T-cell (primary cell): ENCODE data around the gene DENND5A. TPM values are rescaled to one million over a fixed set of nuclear protein-coding genes. Genes with fewer than 3 reads are reported as not detected.

Experiments
- ATAC-seq, 4 experiments: fragments of 200-7000 bp in 3 of 4; fragments of 150-1000 bp in 1 of 4; cut with Tn5 transposase; replicated peaks in 1 of 4; 1 replicate in 3 of 4; 2 replicates in 1 of 4; pipeline ENCODE4 v1.10.0; 2021; ENCODE audit warnings: moderate library complexity in 3 of 4, mild to moderate bottlenecking in 2 of 4, moderate number of reproducible peaks in 1 of 4
- CTCF ChIA-PET, 2 donors: fragments of 300-600 bp; sonication (Branson Sonifier 250); formaldehyde crosslinking; loops; one replicate each; lab custom pipeline; 2022; ENCODE audit warnings: antibody characterized with exemption in 2 of 2; lab: Charles Lee
- POLR2A ChIA-PET, 2 donors: fragments of 300-600 bp; sonication (Branson Sonifier 250); formaldehyde crosslinking; loops; one replicate each; lab custom pipeline; 2022; ENCODE audit warnings: antibody characterized with exemption in 2 of 2; lab: Charles Lee
- DNase-seq, 35 experiments: peaks; one replicate each; pipeline versions ENCODE4 v3.0.0 to v3.0.0-alpha.2; 2013 to 2023
- H3K27ac ChIP-seq: one replicate; pipeline ENCODE4 v1.5.1; 2013; ENCODE audit warnings: low read length
- H3K27me3 ChIP-seq, 2 experiments: replicated peaks in 1 of 2; 1 replicate in 1 of 2; 2 replicates in 1 of 2; pipeline versions ENCODE4 v1.6.1 to v1.7.0; 2013; ENCODE audit warnings: low read length in 1 of 2, mixed read lengths in 1 of 2; ENCODE audit not compliant: control insufficient read depth in 2 of 2, insufficient read depth in 2 of 2; ENCODE audit errors: extremely low read depth in 1 of 2
- H3K36me3 ChIP-seq, 2 donors: 1 replicate in 1 of 2; 2 replicates in 1 of 2; pipeline versions ENCODE4 v1.6.1 to v1.7.0; 2013; ENCODE audit warnings: low read length in 1 of 2; ENCODE audit not compliant: control insufficient read depth in 2 of 2, insufficient read depth in 1 of 2; ENCODE audit errors: extremely low read depth in 1 of 2
- H3K4me1 ChIP-seq, 2 experiments: 1 replicate in 1 of 2; 2 replicates in 1 of 2; pipeline versions ENCODE4 v1.6.1 to v1.7.0; 2013; ENCODE audit warnings: low read length in 2 of 2, mixed read lengths in 1 of 2; ENCODE audit not compliant: insufficient read depth in 2 of 2, control insufficient read depth in 1 of 2; ENCODE audit errors: extremely low read depth in 1 of 2
- H3K4me3 ChIP-seq, 2 donors: 1 replicate in 1 of 2; 2 replicates in 1 of 2; pipeline versions ENCODE4 v1.5.1 to v1.7.0; 2013; ENCODE audit warnings: mild to moderate bottlenecking in 2 of 2, low read length in 1 of 2, moderate library complexity in 1 of 2; ENCODE audit not compliant: control insufficient read depth in 1 of 2; ENCODE audit errors: extremely low read depth in 1 of 2
- H3K9me3 ChIP-seq: 2 replicates; pipeline ENCODE4 v1.7.0; 2013
- H3K27ac Mint-ChIP-seq, 2 donors: one replicate each; pipeline ENCODE4 v1.8.0; 2020 to 2021; ENCODE audit warnings: mild to moderate bottlenecking in 2 of 2, mixed read lengths in 2 of 2
- H3K27me3 Mint-ChIP-seq, 2 donors: one replicate each; pipeline ENCODE4 v1.8.0; 2021 to 2022; ENCODE audit warnings: mixed read lengths in 2 of 2
- H3K36me3 Mint-ChIP-seq: one replicate; pipeline ENCODE4 v1.8.0; 2021; ENCODE audit warnings: mixed read lengths
- H3K4me1 Mint-ChIP-seq, 3 donors: one replicate each; pipeline ENCODE4 v1.8.0; 2020 to 2022; ENCODE audit warnings: mixed read lengths in 3 of 3, mild to moderate bottlenecking in 1 of 3
- H3K4me3 Mint-ChIP-seq, 3 donors: one replicate each; pipeline ENCODE4 v1.8.0; 2020 to 2022; ENCODE audit warnings: mild to moderate bottlenecking in 3 of 3, mixed read lengths in 3 of 3, moderate library complexity in 3 of 3
- H3K9me3 Mint-ChIP-seq, 3 donors: one replicate each; pipeline ENCODE4 v1.8.0; 2020 to 2022; ENCODE audit warnings: mixed read lengths in 3 of 3
- WGBS: methylation state at CpG from one replicate; pipeline ENCODE4 v1.1.5; 2013; ENCODE audit warnings: missing lambda C conversion rate; ENCODE audit not compliant: insufficient coverage; 5-methylcytosine and 5-hydroxymethylcytosine counted together
- total RNA-seq, 35 experiments: library from RNA in 6 of 35; stranded (reverse) in 6 of 35; fragments of 120-200 nt in 1 of 35; gene quantifications; one replicate each; pipeline versions ENCODE4 v1.2.1 to v1.2.4 and lab custom pipeline; 2013 to 2026

The DENND5A gene
- total RNA-seq, 5 donors from 2014 or later (not counting 1 experiment from before 2014, with no cell fraction given): 57.8 to 151 (median 84.2) TPM

DNA sequence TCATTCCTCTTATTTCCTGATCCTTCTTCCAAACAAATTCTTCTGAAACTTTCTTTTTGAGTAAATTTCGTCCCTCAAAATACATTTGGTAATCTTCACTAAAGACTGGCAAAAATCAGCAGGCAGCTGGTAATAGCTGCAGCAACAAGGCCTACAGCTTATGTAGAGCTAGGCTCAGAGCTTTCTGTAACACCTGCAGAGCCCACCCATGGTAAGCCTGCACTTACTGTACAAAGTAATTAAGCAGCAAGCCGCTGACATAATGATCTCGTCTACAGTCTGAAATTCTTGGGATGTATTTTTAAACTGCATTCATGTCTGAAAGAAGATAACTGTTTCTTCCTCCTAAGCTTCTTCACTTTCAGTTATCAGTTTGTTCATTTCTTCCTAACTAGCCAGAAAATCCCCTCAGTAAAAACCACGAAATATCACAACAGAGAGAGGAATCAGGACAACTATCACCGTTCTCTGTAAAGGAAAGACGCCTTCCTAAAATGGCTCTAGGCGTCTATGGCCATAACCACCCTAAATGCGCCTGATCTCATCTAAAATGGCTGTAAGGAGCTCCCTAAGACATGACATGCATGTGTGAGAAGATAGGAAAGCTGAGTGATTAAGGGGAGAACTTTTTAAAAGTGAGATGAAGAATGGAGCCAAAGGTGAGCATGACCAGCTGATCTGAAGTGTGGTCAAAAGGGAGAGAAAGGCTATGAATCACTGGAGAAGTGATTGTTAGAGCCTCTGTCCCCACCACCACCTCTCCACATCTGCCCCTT is 56.2 kb downstream of the DENND5A start:
- peak in 1 of 4 experiments; percentile 7 for ATAC-seq
- no peaks in the 10 kb centered on the region for H3K27me3 ChIP-seq
- no peak for DNase-seq
- ChIA-PET CTCF (interaction anchor here (0.6 to 1.0 kb wide), 4 partner anchors 9 to 326 kb away, joined by 3 to 5 read pairs (median 4); no protein-coding TSS in a partner anchor), POLR2A (interaction anchor here (0.6 kb wide), 2 partner anchors 32 to 177 kb away, joined by 3 to 5 read pairs; no protein-coding TSS in a partner anchor)
- WGBS: 37% methylated on average over 2 of the region's 8 CpGs
- Mint-ChIP-seq H3K27ac (peak overlapping the region; percentile 1 to 29), H3K4me1 (peaks cover 49 to 61% (median 56%) of the 10 kb centered on the region in 3 donors), H3K9me3 (no peaks in the 10 kb centered on the region), H3K36me3 (peaks cover 4% of the 10 kb centered on the region), H3K27me3 (no peaks in the 10 kb centered on the region), H3K4me3 (no peak overlapping the region)
- no peak overlapping the region for H3K27ac ChIP-seq
- H3K36me3 ChIP-seq: peaks cover 0 to 2% of the 10 kb centered on the region in 2 donors
- no peak overlapping the region for H3K4me3 ChIP-seq
- H3K9me3 ChIP-seq: no peaks in the 10 kb centered on the region
- no peaks in the 10 kb centered on the region for H3K4me1 ChIP-seq

- CTCF ChIA-PET: no interaction called here
- Histone ChIP-seq H3K27ac (no peak overlapping the region), H3K27me3 (no peaks in the 10 kb centered on the region), H3K9me3 (no peaks in the 10 kb centered on the region), H3K4me1 (no peaks in the 10 kb centered on the region), H3K4me3 (no peak overlapping the region), H3K36me3 (peaks cover 0 to 13% of the 10 kb centered on the region in 2 donors)
- no peaks in the 10 kb centered on the region for H3K9me3 Mint-ChIP-seq
- POLR2A ChIA-PET: no interaction called here
- no CpG with 5 or more reads among the region's 2 CpGs for WGBS
- H3K4me3 Mint-ChIP-seq: no peak overlapping the region
- H3K4me1 Mint-ChIP-seq: peaks cover 46 to 58% (median 51%) of the 10 kb centered on the region in 3 donors
- ATAC-seq: no peak
- no peaks in the 10 kb centered on the region for H3K27me3 Mint-ChIP-seq
- H3K27ac Mint-ChIP-seq: no peak overlapping the region
- H3K36me3 Mint-ChIP-seq: peaks cover 17% of the 10 kb centered on the region
- DNase-seq: no peak
Observed at GRCh38 chr11:9207229-9207628, 57.9 kb downstream of the DENND5A start.

DNA sequence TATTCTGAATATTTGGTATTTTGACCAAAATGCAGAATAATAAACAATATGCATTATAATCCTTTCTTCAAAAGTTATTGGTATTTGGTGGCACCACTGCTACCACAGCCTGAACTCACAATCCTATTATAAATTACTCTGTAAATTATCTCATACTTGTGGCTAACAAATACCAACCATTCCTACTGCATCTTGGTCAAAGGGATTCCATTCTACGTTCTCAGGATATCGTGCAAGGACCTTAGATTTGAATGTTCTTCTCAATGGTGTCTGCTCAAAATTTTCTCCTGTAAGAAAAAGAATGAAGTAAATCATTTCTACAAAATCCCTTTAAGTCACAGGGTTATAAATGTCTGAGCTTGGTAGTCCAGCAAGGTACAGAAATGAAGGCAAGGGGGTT is 58.7 kb downstream of the DENND5A start:
- H3K4me3 Mint-ChIP-seq: no peak overlapping the region
- ATAC-seq (no peak), DNase-seq (no peak)
- ChIA-PET CTCF (no interaction called here), POLR2A (interaction anchor here in 1 of 2 donors (0.7 kb wide), 1 partner anchor 10 kb away, joined by 3 read pairs; no protein-coding TSS in a partner anchor)
- H3K27ac ChIP-seq: no peak overlapping the region
- WGBS: no CpG with 5 or more reads among the region's 2 CpGs
- peaks cover 22% of the 10 kb centered on the region for H3K36me3 Mint-ChIP-seq
- H3K9me3 ChIP-seq: no peaks in the 10 kb centered on the region
- no peak overlapping the region for H3K4me3 ChIP-seq
- H3K27me3 ChIP-seq: no peaks in the 10 kb centered on the region
- no peaks in the 10 kb centered on the region for H3K27me3 Mint-ChIP-seq
- no peaks in the 10 kb centered on the region for H3K4me1 ChIP-seq
- peaks cover 0 to 13% of the 10 kb centered on the region in 2 donors for H3K36me3 ChIP-seq
- no peaks in the 10 kb centered on the region for H3K9me3 Mint-ChIP-seq
- H3K4me1 Mint-ChIP-seq: peaks cover 42 to 50% (median 46%) of the 10 kb centered on the region in 3 donors
- no peak overlapping the region for H3K27ac Mint-ChIP-seq

DNA sequence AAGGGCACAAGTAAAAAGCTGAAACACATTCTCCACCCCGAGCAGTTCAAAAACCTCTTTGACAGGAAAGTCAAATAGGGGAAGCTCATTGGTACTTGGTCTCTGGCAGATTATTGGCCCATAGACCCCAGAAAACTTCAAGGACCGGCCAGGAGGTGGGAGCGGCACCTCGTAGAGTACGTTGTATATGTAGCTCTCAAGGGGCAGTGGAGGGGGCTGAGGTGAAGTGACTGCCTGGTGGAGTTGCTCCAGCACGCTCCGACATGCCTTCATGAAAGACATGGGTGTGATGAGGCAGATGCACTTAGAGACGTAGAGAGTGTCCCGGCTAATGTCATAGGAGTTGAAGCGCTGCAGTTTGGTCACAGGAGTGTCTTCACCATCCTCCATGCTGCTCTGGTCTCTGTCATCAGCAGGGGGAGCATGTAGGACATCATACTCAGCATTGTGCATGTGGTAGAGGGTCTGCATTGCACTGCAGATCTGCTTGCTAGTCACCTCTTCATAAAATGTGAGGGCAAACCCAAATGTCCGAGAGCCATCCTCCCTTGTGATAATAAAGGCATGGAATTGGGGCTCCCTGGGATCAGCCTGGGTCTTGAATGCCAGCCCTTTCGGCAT is 61.3 kb downstream of the DENND5A start:
- H3K27me3 ChIP-seq: no peaks in the 10 kb centered on the region
- ATAC-seq (peak; percentile 60 to 77 (median 68)), DNase-seq (peak in 22 of 35 experiments; percentile 3 to 55 (median 12))
- H3K4me3 Mint-ChIP-seq: no peak overlapping the region
- no peak overlapping the region for H3K4me3 ChIP-seq
- CTCF ChIA-PET: interaction anchor here (0.6 to 1.5 kb wide), 4 partner anchors 12 to 303 kb away, joined by 3 to 6 read pairs (median 3); partner anchors contain the start of gene ZNF143 (in 1 of the 2)
- peaks cover 31% of the 10 kb centered on the region for H3K36me3 Mint-ChIP-seq
- H3K27me3 Mint-ChIP-seq: no peaks in the 10 kb centered on the region
- H3K4me1 Mint-ChIP-seq: peaks cover 21 to 30% (median 22%) of the 10 kb centered on the region in 3 donors
- no peaks in the 10 kb centered on the region for H3K4me1 ChIP-seq
- POLR2A ChIA-PET: interaction anchor here in 1 of 2 donors (0.6 kb wide), 1 partner anchor 1021 kb away, joined by 4 read pairs; no protein-coding TSS in a partner anchor
- WGBS: 88% methylated on average over 7 of the region's 12 CpGs
- H3K27ac ChIP-seq: no peak overlapping the region
- H3K36me3 ChIP-seq: peaks cover 0 to 13% of the 10 kb centered on the region in 2 donors
- H3K9me3 ChIP-seq: no peaks in the 10 kb centered on the region
- no peaks in the 10 kb centered on the region for H3K9me3 Mint-ChIP-seq
- no peak overlapping the region for H3K27ac Mint-ChIP-seq

DNA sequence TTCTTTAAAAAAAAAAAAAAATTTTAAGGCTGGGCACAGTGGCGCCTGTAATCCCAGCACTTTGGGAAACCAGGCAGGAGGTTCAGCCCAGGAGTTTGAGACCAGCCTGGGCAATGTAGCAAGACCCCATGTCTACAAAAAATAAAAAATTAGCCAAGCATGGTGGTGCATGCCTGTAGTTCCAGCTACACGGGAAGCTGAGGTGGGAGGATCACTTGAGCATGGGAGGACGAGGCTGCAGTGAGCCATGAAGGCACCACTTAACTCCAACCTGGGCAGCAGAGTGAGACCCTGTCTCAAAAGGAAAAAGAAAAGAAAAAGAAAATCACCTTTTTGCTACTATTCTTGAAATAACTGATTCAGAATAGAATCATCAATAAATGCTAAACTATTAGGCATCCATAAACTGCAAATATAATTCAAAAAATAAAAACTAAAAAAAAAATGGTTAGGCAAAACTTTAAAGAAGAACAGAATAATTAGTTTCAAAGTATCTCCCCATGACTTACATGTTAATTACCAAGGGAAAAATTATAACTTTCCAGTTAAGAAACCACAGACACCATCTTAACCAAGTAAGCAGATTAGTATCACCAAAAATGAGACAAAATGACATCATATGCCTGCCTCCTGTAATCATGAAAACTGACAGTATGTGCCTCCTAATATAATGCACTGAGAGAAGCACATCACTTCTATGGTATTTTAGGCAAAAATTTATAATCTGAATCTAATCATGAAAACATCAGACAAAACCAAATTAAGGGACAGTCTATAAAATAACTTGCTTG is 63.6 kb downstream of the DENND5A start:
- no peak for ATAC-seq
- Histone ChIP-seq H3K4me3 (no peak overlapping the region), H3K27me3 (no peaks in the 10 kb centered on the region), H3K36me3 (peaks cover 0 to 13% of the 10 kb centered on the region in 2 donors), H3K9me3 (no peaks in the 10 kb centered on the region), H3K27ac (no peak overlapping the region), H3K4me1 (no peaks in the 10 kb centered on the region)
- peaks cover 9 to 17% (median 13%) of the 10 kb centered on the region in 3 donors for H3K4me1 Mint-ChIP-seq
- no peak overlapping the region for H3K27ac Mint-ChIP-seq
- H3K4me3 Mint-ChIP-seq: no peak overlapping the region
- no peaks in the 10 kb centered on the region for H3K27me3 Mint-ChIP-seq
- POLR2A ChIA-PET: no interaction called here
- no CpG with 5 or more reads among the region's 3 CpGs for WGBS
- DNase-seq: no peak
- H3K9me3 Mint-ChIP-seq: no peaks in the 10 kb centered on the region
- H3K36me3 Mint-ChIP-seq: peaks cover 31% of the 10 kb centered on the region
- CTCF ChIA-PET: no interaction called here

GRCh38 chr11:9200471-9200870 is 64.7 kb downstream of the DENND5A start:
- Mint-ChIP-seq H3K27ac (no peak overlapping the region), H3K9me3 (no peaks in the 10 kb centered on the region), H3K27me3 (no peaks in the 10 kb centered on the region), H3K4me3 (no peak overlapping the region), H3K36me3 (peaks cover 33% of the 10 kb centered on the region), H3K4me1 (peaks cover 12 to 22% (median 14%) of the 10 kb centered on the region in 3 donors)
- DNase-seq (no peak), ATAC-seq (no peak)
- ChIA-PET CTCF (interaction anchor here (0.6 kb wide), 2 partner anchors 151 to 208 kb away, joined by 6 to 7 read pairs; no protein-coding TSS in a partner anchor), POLR2A (no interaction called here)
- Histone ChIP-seq H3K4me1 (no peaks in the 10 kb centered on the region), H3K4me3 (no peak overlapping the region), H3K36me3 (peaks cover 0 to 15% of the 10 kb centered on the region in 2 donors), H3K27me3 (no peaks in the 10 kb centered on the region), H3K27ac (no peak overlapping the region), H3K9me3 (no peaks in the 10 kb centered on the region)
- no CpG with 5 or more reads among the region's 2 CpGs for WGBS
